ENCODE measurements around the gene MCMBP. TPM values are rescaled to one million over a fixed set of nuclear protein-coding genes. Genes with fewer than 3 reads are reported as not detected.
"Not testable (repeated sequence)": the region's sequence is repeated elsewhere in the genome, so short reads cannot be mapped to it uniquely, and the experiment has no call there.

The MCMBP gene
- total RNA-seq, 1 experiment from 2014 or later: 71.0 TPM

- peak overlapping the region; percentile 87 for H3K4me3 Mint-ChIP-seq (ENCODE audit: unreplicated experiment)
- peaks cover 33% of the 10 kb centered on the region for H3K4me1 Mint-ChIP-seq (ENCODE audit: insufficient read depth, unreplicated experiment)
- intact Hi-C loops (cut with micrococcal nuclease): no loop called here
- no peaks in the 10 kb centered on the region for H3K27me3 Mint-ChIP-seq (ENCODE audit: insufficient read depth, unreplicated experiment)
- DNase-seq (ENCODE audit: unreplicated experiment): peak; percentile 54
- H3K36me3 Mint-ChIP-seq (ENCODE audit: insufficient read depth, unreplicated experiment): peaks cover 14% of the 10 kb centered on the region
- ChIA-PET CTCF (interaction anchor here (0.5 to 5.0 kb wide), 11 partner anchors 12 to 459 kb away, joined by 3 to 41 read pairs (median 3); partner anchors contain the start of gene SEC23IP), POLR2A (interaction anchor here (0.6 to 4.4 kb wide), 36 partner anchors 9 to 1827 kb away, joined by 3 to 122 read pairs (median 6); partner anchors contain the start of genes BAG3, INPP5F, SEC23IP and TIAL1)
- BruUV-seq (replicated peaks): no TSS peak
- peak overlapping the region; percentile 54 for H3K27ac Mint-ChIP-seq (ENCODE audit: low read depth, unreplicated experiment)
- no peaks in the 10 kb centered on the region for H3K9me3 Mint-ChIP-seq (ENCODE audit: unreplicated experiment)
- TF ChIP-seq, protein P1, sequence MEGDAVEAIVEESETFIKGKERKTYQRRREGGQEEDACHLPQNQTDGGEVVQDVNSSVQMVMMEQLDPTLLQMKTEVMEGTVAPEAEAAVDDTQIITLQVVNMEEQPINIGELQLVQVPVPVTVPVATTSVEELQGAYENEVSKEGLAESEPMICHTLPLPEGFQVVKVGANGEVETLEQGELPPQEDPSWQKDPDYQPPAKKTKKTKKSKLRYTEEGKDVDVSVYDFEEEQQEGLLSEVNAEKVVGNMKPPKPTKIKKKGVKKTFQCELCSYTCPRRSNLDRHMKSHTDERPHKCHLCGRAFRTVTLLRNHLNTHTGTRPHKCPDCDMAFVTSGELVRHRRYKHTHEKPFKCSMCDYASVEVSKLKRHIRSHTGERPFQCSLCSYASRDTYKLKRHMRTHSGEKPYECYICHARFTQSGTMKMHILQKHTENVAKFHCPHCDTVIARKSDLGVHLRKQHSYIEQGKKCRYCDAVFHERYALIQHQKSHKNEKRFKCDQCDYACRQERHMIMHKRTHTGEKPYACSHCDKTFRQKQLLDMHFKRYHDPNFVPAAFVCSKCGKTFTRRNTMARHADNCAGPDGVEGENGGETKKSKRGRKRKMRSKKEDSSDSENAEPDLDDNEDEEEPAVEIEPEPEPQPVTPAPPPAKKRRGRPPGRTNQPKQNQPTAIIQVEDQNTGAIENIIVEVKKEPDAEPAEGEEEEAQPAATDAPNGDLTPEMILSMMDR (IDR thresholded peaks at IDR 0.05; ENCODE audit: unreplicated experiment): no peak
These were observed 598 bp downstream of the MCMBP start for GRCh38 chr10:119871881-119872609.

GRCh38 chr10:119869398-119869797, 3.2 kb downstream of the MCMBP start:
- Mint-ChIP-seq H3K27ac (ENCODE audit: low read depth, unreplicated experiment) (peak overlapping the region; percentile 58), H3K4me1 (ENCODE audit: insufficient read depth, unreplicated experiment) (peaks cover 33% of the 10 kb centered on the region)
- H3K4me3 Mint-ChIP-seq (ENCODE audit: unreplicated experiment); H3K36me3 Mint-ChIP-seq (ENCODE audit: insufficient read depth, unreplicated experiment); H3K9me3 Mint-ChIP-seq (ENCODE audit: unreplicated experiment); H3K27me3 Mint-ChIP-seq (ENCODE audit: insufficient read depth, unreplicated experiment); DNase-seq (ENCODE audit: unreplicated experiment); POLR2A ChIA-PET; intact Hi-C loops (cut with micrococcal nuclease); BruUV-seq (replicated peaks): not testable (repeated sequence)
- CTCF ChIA-PET: interaction anchor here (1.1 to 5.0 kb wide), 3 partner anchors 9 to 119 kb away, joined by 4 to 41 read pairs (median 6); partner anchors contain the start of gene SEC23IP

- DNase-seq (ENCODE audit: unreplicated experiment): no peak
- peaks cover 28% of the 10 kb centered on the region for H3K4me1 Mint-ChIP-seq (ENCODE audit: insufficient read depth, unreplicated experiment)
- H3K9me3 Mint-ChIP-seq (ENCODE audit: unreplicated experiment): no peaks in the 10 kb centered on the region
- intact Hi-C loops (cut with micrococcal nuclease): no loop called here
- no peak overlapping the region for H3K4me3 Mint-ChIP-seq (ENCODE audit: unreplicated experiment)
- ChIA-PET POLR2A (interaction anchor here (1.2 kb wide), 1 partner anchor 185 kb away, joined by 3 read pairs; no protein-coding TSS in a partner anchor), CTCF (interaction anchor here (0.7 to 1.4 kb wide), 4 partner anchors 8 to 259 kb away, joined by 3 to 5 read pairs (median 4); no protein-coding TSS in a partner anchor)
- TF ChIP-seq, protein P1 (IDR thresholded peaks at IDR 0.05; ENCODE audit: unreplicated experiment): no peak
- no peak overlapping the region for H3K27ac Mint-ChIP-seq (ENCODE audit: low read depth, unreplicated experiment)
- H3K27me3 Mint-ChIP-seq (ENCODE audit: insufficient read depth, unreplicated experiment): no peaks in the 10 kb centered on the region
- H3K36me3 Mint-ChIP-seq (ENCODE audit: insufficient read depth, unreplicated experiment): peaks cover 12% of the 10 kb centered on the region
- no TSS peak for BruUV-seq (replicated peaks)
These were observed 5.3 kb downstream of the MCMBP start for GRCh38 chr10:119867317-119867716.

- no peak for DNase-seq (ENCODE audit: unreplicated experiment)
- Mint-ChIP-seq H3K4me3 (ENCODE audit: unreplicated experiment) (no peak overlapping the region), H3K36me3 (ENCODE audit: insufficient read depth, unreplicated experiment) (peaks cover 12% of the 10 kb centered on the region), H3K4me1 (ENCODE audit: insufficient read depth, unreplicated experiment) (peaks cover 34% of the 10 kb centered on the region), H3K27me3 (ENCODE audit: insufficient read depth, unreplicated experiment) (no peaks in the 10 kb centered on the region), H3K27ac (ENCODE audit: low read depth, unreplicated experiment) (no peak overlapping the region), H3K9me3 (ENCODE audit: unreplicated experiment) (no peaks in the 10 kb centered on the region)
- POLR2A ChIA-PET: interaction anchor here (0.7 kb wide), 1 partner anchor 222 kb away, joined by 3 read pairs; no protein-coding TSS in a partner anchor
- intact Hi-C loops (cut with micrococcal nuclease): no loop called here
- CTCF ChIA-PET: interaction anchor here (1.2 kb wide), 1 partner anchor 115 kb away, joined by 4 read pairs; no protein-coding TSS in a partner anchor
- TF ChIP-seq, protein P1 (IDR thresholded peaks at IDR 0.05; ENCODE audit: unreplicated experiment): no peak
- no TSS peak for BruUV-seq (replicated peaks)
These were observed 6.9 kb downstream of the MCMBP start for GRCh38 chr10:119865699-119866240.
